Body of pancreas (tissue), 4 donors: Measurements from ENCODE around the gene SYF2. TPM values are rescaled to one million over a fixed set of nuclear protein-coding genes. Genes with fewer than 3 reads are reported as not detected.

Experiments
- ATAC-seq: fragments of 150-250 bp; one replicate; pipeline ENCODE4 v1.9.1; 2016
- DNase-seq, 4 donors: peaks; one replicate each; pipeline ENCODE4 v3.0.0-alpha.2; 2019
- H3K27ac ChIP-seq, 4 donors: fragments of 200-600 bp; sonication (generic); 1 replicate in 3 of 4; 2 replicates in 1 of 4; pipeline versions ENCODE4 v1.5.1 to v1.6.1; 2016 to 2019; ENCODE audit warnings: mild to moderate bottlenecking in 1 of 4, mixed read lengths in 1 of 4, moderate library complexity in 1 of 4
- H3K27me3 ChIP-seq, 2 donors: fragments of 200-600 bp; sonication (generic); one replicate each; pipeline ENCODE4 v1.6.0; 2016; ENCODE audit warnings: mild to moderate bottlenecking in 1 of 2
- H3K36me3 ChIP-seq, 2 donors: fragments of 200-600 bp; sonication (generic); replicated peaks in 1 of 2; 2 replicates each; pipeline ENCODE4 v1.5.1; 2016; ENCODE audit warnings: low read depth in 2 of 2; ENCODE audit not compliant: insufficient read depth in 1 of 2
- H3K4me1 ChIP-seq: fragments of 200-600 bp; sonication (generic); one replicate; pipeline ENCODE4 v1.6.0; 2016
- H3K4me3 ChIP-seq, 2 donors: fragments of 200-600 bp; sonication (generic); 1 replicate in 1 of 2; 2 replicates in 1 of 2; pipeline ENCODE4 v1.5.1; 2016 to 2019
- H3K9me3 ChIP-seq, 3 donors: fragments of 200-600 bp; sonication (generic); 1 replicate in 2 of 3; 2 replicates in 1 of 3; pipeline ENCODE4 v1.5.1; 2016
- CTCF ChIP-seq, 7 experiments: fragments of 450-650 bp in 4 of 7; fragments of 200-600 bp in 3 of 7; sonication (generic) in 3 of 7; IDR thresholded peaks; one replicate each; pipeline ENCODE4 v1.5.1; 2016 to 2019; ENCODE audit warnings: antibody characterized with exemption in 7 of 7
- POLR2A ChIP-seq, 3 donors: fragments of 450-650 bp; IDR thresholded peaks; one replicate each; pipeline ENCODE4 v1.6.1; 2016; ENCODE audit warnings: antibody characterized with exemption in 3 of 3, mild to moderate bottlenecking in 2 of 3
- WGBS, 2 donors: methylation state at CpG; one replicate each; pipeline ENCODE4 v1.1.5; 2017; 5-methylcytosine and 5-hydroxymethylcytosine counted together
- intact Hi-C: fragments of 100-400 bp; cut with DNase I; formaldehyde crosslinking; loops from one replicate; pipeline ENCODE4 v1.15.1; 2023
- total RNA-seq, 2 donors: library from RNA; depleted of rRNA; stranded (reverse); fragments of >200 nt; gene quantifications; one replicate each; pipeline ENCODE4 v1.1.0, GENCODE V29; 2016

The SYF2 gene
- total RNA-seq, 2 donors from 2014 or later = 25.7 to 48.5 TPM

GRCh38 chr1:25246600-25247023, 14.3 kb upstream of the SYF2 start:
- Histone ChIP-seq H3K4me1 (peaks cover 31% of the 10 kb centered on the region), H3K27ac (peak overlapping the region; percentile 94 to 99 (median 98)), H3K27me3 (no peaks in the 10 kb centered on the region), H3K4me3 (peak overlapping the region; percentile 75 to 99), H3K9me3 (no peaks in the 10 kb centered on the region), H3K36me3 (peaks cover 8 to 11% of the 10 kb centered on the region in 2 donors)
- ATAC-seq (peak; percentile 2), DNase-seq (peak; percentile 33 to 53 (median 39))
- intact Hi-C loops = no loop called here
- TF ChIP-seq CTCF (IDR thresholded peaks at IDR 0.05) = peak in 1 of 7 experiments; percentile 16
- no peak for TF ChIP-seq POLR2A (IDR thresholded peaks at IDR 0.05)
- WGBS, 2 donors = 0% methylated on average over 18 to 53 of the region's 53 CpGs

GRCh38 chr1:25245809-25246599, 13.7 kb upstream of the SYF2 start:
- ATAC-seq (no peak), DNase-seq (no peak)
- Histone ChIP-seq H3K4me1 (peaks cover 36% of the 10 kb centered on the region), H3K9me3 (no peaks in the 10 kb centered on the region), H3K4me3 (peak overlapping the region; percentile 75 to 99), H3K27me3 (no peaks in the 10 kb centered on the region), H3K36me3 (peaks cover 8 to 11% of the 10 kb centered on the region in 2 donors), H3K27ac (peak overlapping the region; percentile 94 to 99 (median 98))
- 15 to 16% methylated on average over 15 to 30 of the region's 30 CpGs for WGBS, 2 donors
- intact Hi-C loops = no loop called here
- no peak for TF ChIP-seq CTCF (IDR thresholded peaks at IDR 0.05)
- TF ChIP-seq POLR2A (IDR thresholded peaks at IDR 0.05) = no peak

GRCh38 chr1:25245393-25245792, 13.1 kb upstream of the SYF2 start:
- H3K4me1 ChIP-seq = peaks cover 42% of the 10 kb centered on the region
- 49 to 51% methylated on average over 5 of the region's 5 CpGs for WGBS, 2 donors
- intact Hi-C loops = no loop called here
- no peak for ATAC-seq
- TF ChIP-seq POLR2A (IDR thresholded peaks at IDR 0.05) (no peak), CTCF (IDR thresholded peaks at IDR 0.05) (no peak)
- peaks cover 8 to 11% of the 10 kb centered on the region in 2 donors for H3K36me3 ChIP-seq
- peak overlapping the region in 2 of 4 donors; percentile 99 for H3K27ac ChIP-seq
- no peaks in the 10 kb centered on the region for H3K27me3 ChIP-seq
- peak overlapping the region in 1 of 2 donors; percentile 75 for H3K4me3 ChIP-seq
- H3K9me3 ChIP-seq = no peaks in the 10 kb centered on the region
- DNase-seq = no peak

- 49 to 52% methylated on average over 6 of the region's 6 CpGs for WGBS, 2 donors
- intact Hi-C loops = no loop called here
- no peak for TF ChIP-seq POLR2A (IDR thresholded peaks at IDR 0.05)
- no peak for TF ChIP-seq CTCF (IDR thresholded peaks at IDR 0.05)
These were observed 11.6 kb upstream of the SYF2 start for GRCh38 chr1:25243907-25244306.

More at GRCh38 chr1:25243907-25244306, 11.6 kb upstream of the SYF2 start:
- Histone ChIP-seq H3K9me3 (no peaks in the 10 kb centered on the region), H3K36me3 (peaks cover 8 to 11% of the 10 kb centered on the region in 2 donors), H3K27ac (no peak overlapping the region), H3K4me3 (no peak overlapping the region), H3K27me3 (no peaks in the 10 kb centered on the region), H3K4me1 (peaks cover 51% of the 10 kb centered on the region)
- no peak for ATAC-seq
- no peak for DNase-seq
